HG02588 (cell line): ENCODE data around the gene FRMD4A.
"Not testable (repeated sequence)": the region's sequence is repeated elsewhere in the genome, so short reads cannot be mapped to it uniquely, and the experiment has no call there.

Experiments
- ATAC-seq: cut with Tn5 transposase; IDR thresholded peaks from one replicate; pipeline ENCODE4 v1.9.1; 2021; ENCODE audit warnings: mild to moderate bottlenecking, moderate library complexity; ENCODE audit not compliant: unreplicated experiment

The FRMD4A gene

GRCh38 chr10:13803566-13804554 lies 526.9 kb downstream of the FRMD4A start:
- no peak for ATAC-seq

GRCh38 chr10:13801907-13802288 lies 528.8 kb downstream of the FRMD4A start:
- ATAC-seq, result no peak

GRCh38 chr10:13801156-13801906 lies 529.4 kb downstream of the FRMD4A start:
- no peak for ATAC-seq

GRCh38 chr10:13797164-13797563 lies 533.6 kb downstream of the FRMD4A start:
- ATAC-seq, result no peak

- ATAC-seq, result no peak
Measured at GRCh38 chr10:13795653-13796555, 534.8 kb downstream of the FRMD4A start.

- no peak for ATAC-seq
Measured at GRCh38 chr10:13794992-13795612, 535.6 kb downstream of the FRMD4A start.

GRCh38 chr10:13792006-13792405 lies 538.7 kb downstream of the FRMD4A start:
- no peak for ATAC-seq

GRCh38 chr10:13791483-13791882 lies 539.2 kb downstream of the FRMD4A start:
- no peak for ATAC-seq

- ATAC-seq, result no peak
Measured at GRCh38 chr10:13790196-13790595, 540.5 kb downstream of the FRMD4A start.

- ATAC-seq, result no peak
Measured at GRCh38 chr10:13789448-13789829, 541.3 kb downstream of the FRMD4A start.

GRCh38 chr10:13788711-13789447 lies 541.8 kb downstream of the FRMD4A start:
- no peak for ATAC-seq

GRCh38 chr10:13788320-13788600 lies 542.5 kb downstream of the FRMD4A start:
- no peak for ATAC-seq

- ATAC-seq, result peak; percentile 78
Measured at GRCh38 chr10:13787015-13787421, 543.7 kb downstream of the FRMD4A start.

- no peak for ATAC-seq
Measured at GRCh38 chr10:13784067-13784466, 546.7 kb downstream of the FRMD4A start.

GRCh38 chr10:13779748-13780147 lies 551.0 kb downstream of the FRMD4A start:
- no peak for ATAC-seq

GRCh38 chr10:13778693-13778960 lies 552.1 kb downstream of the FRMD4A start:
- ATAC-seq, result not testable (repeated sequence)

GRCh38 chr10:13776861-13777311 lies 553.8 kb downstream of the FRMD4A start:
- ATAC-seq, result no peak

GRCh38 chr10:13775786-13776775 lies 554.6 kb downstream of the FRMD4A start:
- ATAC-seq, result no peak
